Measurements from ENCODE around the gene NADK.

DNA sequence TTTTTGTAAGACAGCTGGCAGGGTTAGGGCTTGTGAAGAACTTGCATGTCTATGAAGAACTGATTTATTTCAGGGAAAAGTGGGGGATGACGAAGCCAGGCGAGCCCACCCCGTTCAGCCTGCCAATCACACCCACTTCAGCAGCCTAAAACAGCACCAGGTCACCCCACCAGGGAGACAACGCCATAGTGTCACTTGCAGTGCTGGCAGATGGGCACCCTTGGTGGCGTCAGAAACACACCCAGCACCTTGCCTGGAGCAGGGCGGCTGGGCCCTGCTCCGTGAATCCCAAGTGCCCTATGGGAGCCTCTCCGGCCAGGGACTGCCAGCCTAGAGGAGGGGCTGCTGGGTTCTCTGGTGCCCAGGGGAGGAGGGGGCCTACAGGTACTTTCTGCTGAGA is 5.0 kb upstream of the NADK start:
- no peak for TF ChIP-seq EZH2phosphoT487 (IDR thresholded peaks at IDR 0.05)
- TF ChIP-seq, protein P1, sequence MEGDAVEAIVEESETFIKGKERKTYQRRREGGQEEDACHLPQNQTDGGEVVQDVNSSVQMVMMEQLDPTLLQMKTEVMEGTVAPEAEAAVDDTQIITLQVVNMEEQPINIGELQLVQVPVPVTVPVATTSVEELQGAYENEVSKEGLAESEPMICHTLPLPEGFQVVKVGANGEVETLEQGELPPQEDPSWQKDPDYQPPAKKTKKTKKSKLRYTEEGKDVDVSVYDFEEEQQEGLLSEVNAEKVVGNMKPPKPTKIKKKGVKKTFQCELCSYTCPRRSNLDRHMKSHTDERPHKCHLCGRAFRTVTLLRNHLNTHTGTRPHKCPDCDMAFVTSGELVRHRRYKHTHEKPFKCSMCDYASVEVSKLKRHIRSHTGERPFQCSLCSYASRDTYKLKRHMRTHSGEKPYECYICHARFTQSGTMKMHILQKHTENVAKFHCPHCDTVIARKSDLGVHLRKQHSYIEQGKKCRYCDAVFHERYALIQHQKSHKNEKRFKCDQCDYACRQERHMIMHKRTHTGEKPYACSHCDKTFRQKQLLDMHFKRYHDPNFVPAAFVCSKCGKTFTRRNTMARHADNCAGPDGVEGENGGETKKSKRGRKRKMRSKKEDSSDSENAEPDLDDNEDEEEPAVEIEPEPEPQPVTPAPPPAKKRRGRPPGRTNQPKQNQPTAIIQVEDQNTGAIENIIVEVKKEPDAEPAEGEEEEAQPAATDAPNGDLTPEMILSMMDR (IDR thresholded peaks at IDR 0.05), result no peak
